ENCODE measurements around the gene TMEM170A.
A peak's percentile ranks its signal among the peaks of the same experiment; 100 is the strongest.
"Not testable (repeated sequence)": the region's sequence is repeated elsewhere in the genome, so short reads cannot be mapped to it uniquely, and the experiment has no call there.

TMEM170A gene

GRCh38 chr16:75464122-75464918 is at the start of gene TMEM170A:
TSS of gene TMEM170A (minus strand) at chr16:75464689. CDS start at chr16:75464600, 89 bp downstream.
- DNase-seq: peak; percentile 99

- DNase-seq: no peak
These were observed 42.1 kb upstream of the TMEM170A start for GRCh38 chr16:75506574-75506973.

GRCh38 chr16:75506107-75506506 is 41.6 kb upstream of the TMEM170A start:
- DNase-seq: no peak

GRCh38 chr16:75503801-75504200 is 39.3 kb upstream of the TMEM170A start:
- DNase-seq: no peak

GRCh38 chr16:75502916-75503605 is 38.6 kb upstream of the TMEM170A start:
- DNase-seq: no peak

GRCh38 chr16:75501820-75502219 is 37.3 kb upstream of the TMEM170A start:
- not testable (repeated sequence) for DNase-seq

GRCh38 chr16:75501359-75501758 is 36.9 kb upstream of the TMEM170A start:
- no peak for DNase-seq

GRCh38 chr16:75498605-75499322 is 34.3 kb upstream of the TMEM170A start:
- DNase-seq: not testable (repeated sequence)

GRCh38 chr16:75497558-75497957 is 33.1 kb upstream of the TMEM170A start:
- DNase-seq: no peak

GRCh38 chr16:75495076-75495674 is 30.7 kb upstream of the TMEM170A start, which contains the start of gene CHST6:
TSS of gene CHST6 (minus strand) at chr16:75495441. CDS start at chr16:75479828, 15,613 bp downstream.
- DNase-seq: no peak

- no peak for DNase-seq
These were observed 30.2 kb upstream of the TMEM170A start for GRCh38 chr16:75494661-75495075.

- no peak for DNase-seq
These were observed 29.7 kb upstream of the TMEM170A start for GRCh38 chr16:75494184-75494583.

- no peak for DNase-seq
These were observed 27.4 kb upstream of the TMEM170A start for GRCh38 chr16:75491876-75492275.

GRCh38 chr16:75488322-75488721 is 23.8 kb upstream of the TMEM170A start:
- DNase-seq: no peak

- DNase-seq: no peak
These were observed 22.3 kb upstream of the TMEM170A start for GRCh38 chr16:75486676-75487313.

- DNase-seq: no peak
These were observed 21.7 kb upstream of the TMEM170A start for GRCh38 chr16:75486014-75486675.

GRCh38 chr16:75485230-75486013 is 20.9 kb upstream of the TMEM170A start:
- no peak for DNase-seq

GRCh38 chr16:75483222-75483621 is 18.7 kb upstream of the TMEM170A start:
- DNase-seq: no peak

GRCh38 chr16:75482434-75483205 is 18.1 kb upstream of the TMEM170A start:
- no peak for DNase-seq

GRCh38 chr16:75481475-75481874 is 17.0 kb upstream of the TMEM170A start:
- DNase-seq: no peak

Data from CD4-positive, alpha-beta T cell treated with Interleukin-21 for 1 hour (primary cell).